ENCODE data around the gene PNRC2. TPM values are rescaled to one million over a fixed set of nuclear protein-coding genes. Genes with fewer than 3 reads are reported as not detected.

The PNRC2 gene
- total and polyA plus RNA-seq, 10 of the 15 experiments (the other 5 are each of a cell fraction or from before 2014, with no cell fraction given) = 106 to 205 (median 163) TPM

DNA sequence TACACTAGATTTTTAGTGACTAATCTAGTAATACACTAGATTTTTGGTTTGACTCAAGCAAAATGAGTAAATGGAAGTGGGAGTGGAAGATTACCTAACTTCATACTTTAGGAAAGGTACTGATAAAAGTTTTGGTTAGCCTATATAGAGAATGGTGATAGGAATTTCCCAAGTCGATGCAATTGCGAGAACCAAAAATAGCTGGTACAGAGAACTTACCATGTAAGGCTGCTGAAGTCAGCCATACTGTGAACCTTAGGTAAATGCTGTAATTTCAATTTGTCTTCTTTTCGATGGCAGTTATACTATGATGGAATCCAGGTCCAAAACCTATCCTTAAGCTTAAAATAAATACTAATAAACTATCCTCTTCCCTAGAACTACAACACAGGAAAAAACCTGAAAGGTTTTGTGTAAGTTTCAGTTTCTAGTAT lies 4.6 kb downstream of the PNRC2 start (continued):
- TF ChIP-seq IKZF2 (IDR thresholded peaks at IDR 0.05) = no peak
- TF ChIP-seq REST (IDR thresholded peaks at IDR 0.05; ENCODE audit: low read depth, low read length) = no peak
- no peak for TF ChIP-seq ZNF207 (IDR thresholded peaks at IDR 0.05; ENCODE audit: borderline replicate concordance)
- no peak for TF ChIP-seq TCF3 (IDR thresholded peaks at IDR 0.05; ENCODE audit: borderline replicate concordance, insufficient read depth, low read depth, low read length)
- peak; percentile 63; the same call in 1 of the 2 replicates for TF ChIP-seq ZBED1 (IDR thresholded peaks at IDR 0.05; ENCODE audit: borderline replicate concordance)
- TF ChIP-seq POLR2A (IDR thresholded peaks at IDR 0.05; ENCODE audit: low read depth, low read length) = peak; percentile 19; the same call in 1 of the 2 replicates
- no peak for TF ChIP-seq SMARCA5 (IDR thresholded peaks at IDR 0.05)
